IMR-90 (cell line): ENCODE measurements around the gene QKI.

ENCODE experiments used
- MAFK ChIP-seq: IDR thresholded peaks from 2 replicates; pipeline ENCODE4 v1.6.1; 2012; ENCODE audit warnings: low read depth, low read length, improper control_type of control experiment
- POLR2A ChIP-seq: IDR thresholded peaks from 2 replicates; pipeline ENCODE4 v1.6.1; 2012; ENCODE audit warnings: mild to moderate bottlenecking, low read depth, low read length
- RCOR1 ChIP-seq: IDR thresholded peaks from 2 replicates; pipeline ENCODE4 v1.6.1; 2012; ENCODE audit warnings: mild to moderate bottlenecking, low read length, improper control_type of control experiment; ENCODE audit not compliant: insufficient replicate concordance
- TF ChIP-seq, protein P1 (sequence below): conservative IDR thresholded peaks from 2 replicates; pipeline ENCODE4 v1.5.1; 2012; ENCODE audit warnings: mild to moderate bottlenecking, low read depth, low read length, improper control_type of control experiment
- TF ChIP-seq, protein P2 (sequence below): fragments of 150-350 bp; IDR thresholded peaks from 2 replicates; pipeline ENCODE4 v1.6.1; 2016; ENCODE audit warnings: low read depth, mild to moderate bottlenecking, low read length, moderate library complexity, borderline replicate concordance

- TF ChIP-seq, protein P1, sequence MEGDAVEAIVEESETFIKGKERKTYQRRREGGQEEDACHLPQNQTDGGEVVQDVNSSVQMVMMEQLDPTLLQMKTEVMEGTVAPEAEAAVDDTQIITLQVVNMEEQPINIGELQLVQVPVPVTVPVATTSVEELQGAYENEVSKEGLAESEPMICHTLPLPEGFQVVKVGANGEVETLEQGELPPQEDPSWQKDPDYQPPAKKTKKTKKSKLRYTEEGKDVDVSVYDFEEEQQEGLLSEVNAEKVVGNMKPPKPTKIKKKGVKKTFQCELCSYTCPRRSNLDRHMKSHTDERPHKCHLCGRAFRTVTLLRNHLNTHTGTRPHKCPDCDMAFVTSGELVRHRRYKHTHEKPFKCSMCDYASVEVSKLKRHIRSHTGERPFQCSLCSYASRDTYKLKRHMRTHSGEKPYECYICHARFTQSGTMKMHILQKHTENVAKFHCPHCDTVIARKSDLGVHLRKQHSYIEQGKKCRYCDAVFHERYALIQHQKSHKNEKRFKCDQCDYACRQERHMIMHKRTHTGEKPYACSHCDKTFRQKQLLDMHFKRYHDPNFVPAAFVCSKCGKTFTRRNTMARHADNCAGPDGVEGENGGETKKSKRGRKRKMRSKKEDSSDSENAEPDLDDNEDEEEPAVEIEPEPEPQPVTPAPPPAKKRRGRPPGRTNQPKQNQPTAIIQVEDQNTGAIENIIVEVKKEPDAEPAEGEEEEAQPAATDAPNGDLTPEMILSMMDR: no peak
- TF ChIP-seq MAFK: no peak
- TF ChIP-seq, protein P2, sequence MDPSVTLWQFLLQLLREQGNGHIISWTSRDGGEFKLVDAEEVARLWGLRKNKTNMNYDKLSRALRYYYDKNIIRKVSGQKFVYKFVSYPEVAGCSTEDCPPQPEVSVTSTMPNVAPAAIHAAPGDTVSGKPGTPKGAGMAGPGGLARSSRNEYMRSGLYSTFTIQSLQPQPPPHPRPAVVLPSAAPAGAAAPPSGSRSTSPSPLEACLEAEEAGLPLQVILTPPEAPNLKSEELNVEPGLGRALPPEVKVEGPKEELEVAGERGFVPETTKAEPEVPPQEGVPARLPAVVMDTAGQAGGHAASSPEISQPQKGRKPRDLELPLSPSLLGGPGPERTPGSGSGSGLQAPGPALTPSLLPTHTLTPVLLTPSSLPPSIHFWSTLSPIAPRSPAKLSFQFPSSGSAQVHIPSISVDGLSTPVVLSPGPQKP: no peak
- no peak for TF ChIP-seq RCOR1
- no peak for TF ChIP-seq POLR2A
Observed at GRCh38 chr6:163602851-163603250, 188.3 kb downstream of the QKI start.
